ENCODE measurements around the gene CADM2. TPM values are rescaled to one million over a fixed set of nuclear protein-coding genes. Genes with fewer than 3 reads are reported as not detected.

CADM2 gene
- total RNA-seq, 2 donors from 2014 or later: 24.1 to 29.8 TPM

- Mint-ChIP-seq H3K4me1 (no peaks in the 10 kb centered on the region), H3K27ac (no peak overlapping the region), H3K9me3 (no peaks in the 10 kb centered on the region), H3K4me3 (no peak overlapping the region), H3K27me3 (ENCODE audit: insufficient read depth) (no peaks in the 10 kb centered on the region), H3K36me3 (ENCODE audit: low read depth) (no peaks in the 10 kb centered on the region)
- Histone ChIP-seq H3K9ac (ENCODE audit: extremely low read depth, low read length, poor library complexity, severe bottlenecking) (no peak overlapping the region), H3K4me3 (ENCODE audit: low read length) (no peak overlapping the region), H3K4me1 (ENCODE audit: control insufficient read depth, insufficient read depth, low read length) (no peaks in the 10 kb centered on the region), H3K27me3 (ENCODE audit: control insufficient read depth, insufficient read depth, low read length, poor library complexity, severe bottlenecking) (no peaks in the 10 kb centered on the region), H3K9me3 (ENCODE audit: control insufficient read depth, low read length) (no peaks in the 10 kb centered on the region), H3K27ac (ENCODE audit: low read depth, low read length) (no peak overlapping the region), H3K36me3 (ENCODE audit: control insufficient read depth, insufficient read depth, low read length) (no peaks in the 10 kb centered on the region)
- DNase-seq: no peak
- TF ChIP-seq CTCF (conservative IDR thresholded peaks at IDR 0.05): no peak
- 86 to 92% methylated on average over 1 to 4 of the region's 5 CpGs for WGBS, 2 experiments (ENCODE audit: insufficient coverage in 1 of 2, insufficient read length in 1 of 2)
These were observed 522.8 kb downstream of the CADM2 start for GRCh38 chr3:85481411-85482212.

GRCh38 chr3:85482213-85482490, 523.4 kb downstream of the CADM2 start:
- Histone ChIP-seq H3K4me3 (ENCODE audit: low read length) (no peak overlapping the region), H3K27me3 (ENCODE audit: control insufficient read depth, insufficient read depth, low read length, poor library complexity, severe bottlenecking) (no peaks in the 10 kb centered on the region), H3K36me3 (ENCODE audit: control insufficient read depth, insufficient read depth, low read length) (no peaks in the 10 kb centered on the region), H3K9ac (ENCODE audit: extremely low read depth, low read length, poor library complexity, severe bottlenecking) (no peak overlapping the region), H3K4me1 (ENCODE audit: control insufficient read depth, insufficient read depth, low read length) (no peaks in the 10 kb centered on the region), H3K27ac (ENCODE audit: low read depth, low read length) (no peak overlapping the region), H3K9me3 (ENCODE audit: control insufficient read depth, low read length) (no peaks in the 10 kb centered on the region)
- Mint-ChIP-seq H3K36me3 (ENCODE audit: low read depth) (no peaks in the 10 kb centered on the region), H3K4me1 (no peaks in the 10 kb centered on the region), H3K4me3 (no peak overlapping the region), H3K27me3 (ENCODE audit: insufficient read depth) (no peaks in the 10 kb centered on the region), H3K27ac (no peak overlapping the region), H3K9me3 (no peaks in the 10 kb centered on the region)
- no peak for DNase-seq
- TF ChIP-seq CTCF (conservative IDR thresholded peaks at IDR 0.05): no peak
- WGBS, 2 experiments (ENCODE audit: insufficient coverage in 1 of 2, insufficient read length in 1 of 2): 90 to 100% methylated on average over 1 to 3 of the region's 3 CpGs

- H3K4me1 ChIP-seq (ENCODE audit: control insufficient read depth, insufficient read depth, low read length): no peaks in the 10 kb centered on the region
- H3K4me3 Mint-ChIP-seq: no peak overlapping the region
These were observed 525.2 kb downstream of the CADM2 start for GRCh38 chr3:85483986-85484385.

More at GRCh38 chr3:85483986-85484385, 525.2 kb downstream of the CADM2 start:
- H3K9ac ChIP-seq (ENCODE audit: extremely low read depth, low read length, poor library complexity, severe bottlenecking): no peak overlapping the region
- Mint-ChIP-seq H3K4me1 (no peaks in the 10 kb centered on the region), H3K27ac (no peak overlapping the region), H3K36me3 (ENCODE audit: low read depth) (no peaks in the 10 kb centered on the region), H3K9me3 (no peaks in the 10 kb centered on the region), H3K27me3 (ENCODE audit: insufficient read depth) (no peaks in the 10 kb centered on the region)
- no peak overlapping the region for H3K27ac ChIP-seq (ENCODE audit: low read depth, low read length)
- WGBS, 2 experiments (ENCODE audit: insufficient coverage in 1 of 2, insufficient read length in 1 of 2): 97% methylated on average over 1 of the region's 1 CpG; no CpG with 5 or more reads in 1 of the 2 experiments
- no peak overlapping the region for H3K4me3 ChIP-seq (ENCODE audit: low read length)
- H3K9me3 ChIP-seq (ENCODE audit: control insufficient read depth, low read length): no peaks in the 10 kb centered on the region
- H3K27me3 ChIP-seq (ENCODE audit: control insufficient read depth, insufficient read depth, low read length, poor library complexity, severe bottlenecking): no peaks in the 10 kb centered on the region
- DNase-seq: no peak
- TF ChIP-seq CTCF (conservative IDR thresholded peaks at IDR 0.05): no peak
- no peaks in the 10 kb centered on the region for H3K36me3 ChIP-seq (ENCODE audit: control insufficient read depth, insufficient read depth, low read length)

All from endodermal cell (in vitro differentiated cells).